Astrocyte of the cerebellum (primary cell): ENCODE results near the gene PNPLA2.

Experiments
- DNase-seq: peaks from one replicate; pipeline ENCODE4 v3.0.0-alpha.2; 2011; ENCODE audit warnings: low read depth
- H3K4me3 ChIP-seq: 2 replicates; pipeline ENCODE4 v1.5.1; 2011; ENCODE audit warnings: mild to moderate bottlenecking, low read depth, low read length, moderate library complexity
- CTCF ChIP-seq: IDR thresholded peaks from 2 replicates; pipeline ENCODE4 v1.5.1; 2012; ENCODE audit warnings: low read length, low read depth, moderate library complexity, mild to moderate bottlenecking; ENCODE audit errors: missing control alignments
- in situ Hi-C: cut with HindIII; loops from 2 replicates; pipeline ENCODE4 v1.10.0; 2017; ENCODE audit warnings: low sequenced_read_pairs

The PNPLA2 gene

GRCh38 chr11:856397-856796 is 37.7 kb downstream of the PNPLA2 start:
- DNase-seq, result no peak
- H3K4me3 ChIP-seq, result no peak overlapping the region
- no peak for TF ChIP-seq CTCF
- in situ Hi-C loops, result no loop called here

GRCh38 chr11:858053-858761 is 39.5 kb downstream of the PNPLA2 start:
- no peak for DNase-seq
- in situ Hi-C loops, result no loop called here
- TF ChIP-seq CTCF, result no peak
- no peak overlapping the region for H3K4me3 ChIP-seq

GRCh38 chr11:858762-859339 is 40.1 kb downstream of the PNPLA2 start:
- in situ Hi-C loops, result no loop called here
- H3K4me3 ChIP-seq, result no peak overlapping the region
- TF ChIP-seq CTCF, result no peak

GRCh38 chr11:859394-860131 is 40.8 kb downstream of the PNPLA2 start:
- peak; percentile 47 for DNase-seq
- no peak for TF ChIP-seq CTCF
- in situ Hi-C loops, result loop anchor here (5.0 kb wide), 1 partner anchor 48 kb away; no protein-coding TSS in a partner anchor
- H3K4me3 ChIP-seq, result no peak overlapping the region

More at GRCh38 chr11:858762-859339, 40.1 kb downstream of the PNPLA2 start:
- DNase-seq, result no peak

- in situ Hi-C loops, result loop anchor here (5.0 kb wide), 1 partner anchor 47 kb away; no protein-coding TSS in a partner anchor
- TF ChIP-seq CTCF, result no peak
- no peak for DNase-seq
- no peak overlapping the region for H3K4me3 ChIP-seq
Measured at GRCh38 chr11:860234-861104, 41.8 kb downstream of the PNPLA2 start.

GRCh38 chr11:861105-861479 is 42.4 kb downstream of the PNPLA2 start:
- no peak for DNase-seq
- TF ChIP-seq CTCF, result no peak
- no peak overlapping the region for H3K4me3 ChIP-seq
- in situ Hi-C loops, result loop anchor here (5.0 kb wide), 1 partner anchor 46 kb away; no protein-coding TSS in a partner anchor
